DND-41 (cell line): ENCODE data around the gene CIDEA.

Experiments used
- ATAC-seq: fragments of 200-7000 bp; cut with Tn5 transposase; 3 replicates; pipeline ENCODE4 v1.9.1; 2021; ENCODE audit warnings: low read depth; ENCODE audit not compliant: insufficient read depth
- DNase-seq: peaks from one replicate; pipeline ENCODE4 v3.0.0-alpha.2; 2020
- H2AFZ ChIP-seq: 2 replicates; pipeline ENCODE4 v1.6.0; 2012; ENCODE audit warnings: low read depth, low read length
- H3K27ac ChIP-seq: 2 replicates; pipeline ENCODE4 v1.5.1; 2012; ENCODE audit warnings: low read length, inconsistent platforms
- H3K27me3 ChIP-seq: fragments of 200-600 bp; sonication (generic); 2 replicates; pipeline ENCODE4 v1.6.0; 2012; ENCODE audit warnings: low read length, mild to moderate bottlenecking, inconsistent platforms; ENCODE audit not compliant: insufficient read depth, poor library complexity
- H3K36me3 ChIP-seq: 2 replicates; pipeline ENCODE4 v1.5.1; 2012; ENCODE audit warnings: low read length, inconsistent platforms; ENCODE audit not compliant: insufficient read depth
- H3K4me1 ChIP-seq: 2 replicates; pipeline ENCODE4 v1.5.1; 2012; ENCODE audit warnings: mild to moderate bottlenecking, low read length; ENCODE audit not compliant: insufficient read depth
- H3K4me2 ChIP-seq: 2 replicates; pipeline ENCODE4 v1.6.0; 2012; ENCODE audit warnings: mild to moderate bottlenecking, moderate library complexity, low read length, inconsistent platforms; ENCODE audit not compliant: insufficient read depth
- H3K4me3 ChIP-seq, 2 experiments: fragments of 200-600 bp in 1 of 2; shearing (Covaris generic) in 1 of 2; 2 replicates each; pipeline ENCODE4 v1.5.1; 2012 to 2016; ENCODE audit warnings: inconsistent platforms in 2 of 2, low read length in 2 of 2, mild to moderate bottlenecking in 2 of 2, low read depth in 1 of 2, moderate library complexity in 1 of 2
- H3K79me2 ChIP-seq: 2 replicates; pipeline ENCODE4 v1.6.0; 2012; ENCODE audit warnings: low read length, inconsistent platforms; ENCODE audit not compliant: insufficient read depth
- H3K9ac ChIP-seq: 2 replicates; pipeline ENCODE4 v1.6.0; 2012; ENCODE audit warnings: low read depth, mild to moderate bottlenecking, inconsistent platforms, low read length, moderate library complexity
- H3K9me3 ChIP-seq: 2 replicates; pipeline ENCODE4 v1.5.1; 2012; ENCODE audit warnings: low read length, moderate library complexity, mild to moderate bottlenecking, inconsistent platforms; ENCODE audit not compliant: insufficient read depth, severe bottlenecking
- H4K20me1 ChIP-seq: 2 replicates; pipeline ENCODE4 v1.6.0; 2012; ENCODE audit warnings: low read length; ENCODE audit not compliant: insufficient read depth
- CTCF ChIP-seq: IDR thresholded peaks from 2 replicates; pipeline ENCODE4 v1.5.1; 2012; ENCODE audit warnings: borderline replicate concordance, low read length, moderate library complexity, mild to moderate bottlenecking; ENCODE audit not compliant: poor library complexity, severe bottlenecking; ENCODE audit errors: extremely low read depth
- EZH2 ChIP-seq: IDR thresholded peaks from 3 replicates; pipeline ENCODE4 v1.6.1; 2012; ENCODE audit warnings: borderline replicate concordance, low read depth, mild to moderate bottlenecking, moderate library complexity, low read length, inconsistent platforms; ENCODE audit not compliant: severe bottlenecking

CIDEA gene

GRCh38 chr18:12312976-12313375, 58.8 kb downstream of the CIDEA start:
- Histone ChIP-seq H3K79me2 (no peaks in the 10 kb centered on the region), H3K27ac (no peak overlapping the region), H3K9ac (no peak overlapping the region), H3K36me3 (no peaks in the 10 kb centered on the region), H3K4me1 (no peaks in the 10 kb centered on the region), H3K4me2 (no peak overlapping the region), H2AFZ (no peak overlapping the region), H3K9me3 (peaks cover 9% of the 10 kb centered on the region), H3K27me3 (peaks cover 3% of the 10 kb centered on the region), H3K4me3 (no peak overlapping the region), H4K20me1 (no peaks in the 10 kb centered on the region)
- no peak for DNase-seq
- no peak for ATAC-seq
- TF ChIP-seq CTCF (no peak), EZH2 (no peak)

GRCh38 chr18:12313530-12314245, 59.5 kb downstream of the CIDEA start:
- Histone ChIP-seq H3K27me3 (peaks cover 3% of the 10 kb centered on the region), H3K79me2 (no peaks in the 10 kb centered on the region), H3K9ac (no peak overlapping the region), H3K36me3 (no peaks in the 10 kb centered on the region), H3K27ac (no peak overlapping the region), H3K9me3 (peaks cover 9% of the 10 kb centered on the region), H3K4me3 (no peak overlapping the region), H2AFZ (no peak overlapping the region), H4K20me1 (no peaks in the 10 kb centered on the region), H3K4me2 (no peak overlapping the region), H3K4me1 (no peaks in the 10 kb centered on the region)
- no peak for ATAC-seq
- TF ChIP-seq EZH2: no peak
- no peak for TF ChIP-seq CTCF
- DNase-seq: no peak

- TF ChIP-seq CTCF (no peak), EZH2 (no peak)
- no peaks in the 10 kb centered on the region for H3K79me2 ChIP-seq
- H3K9me3 ChIP-seq: peaks cover 9% of the 10 kb centered on the region
- H3K27me3 ChIP-seq: peaks cover 3% of the 10 kb centered on the region
- ATAC-seq (no peak), DNase-seq (no peak)
- H3K4me3 ChIP-seq: no peak overlapping the region
- H3K36me3 ChIP-seq: no peaks in the 10 kb centered on the region
- H3K4me2 ChIP-seq: no peak overlapping the region
- H3K27ac ChIP-seq: no peak overlapping the region
- no peaks in the 10 kb centered on the region for H4K20me1 ChIP-seq
- no peak overlapping the region for H2AFZ ChIP-seq
- H3K9ac ChIP-seq: no peak overlapping the region
- no peaks in the 10 kb centered on the region for H3K4me1 ChIP-seq
These were observed 60.6 kb downstream of the CIDEA start for GRCh38 chr18:12314591-12315305.
